AG08395 (cell line): ENCODE measurements around the gene MYEOV.

Source experiments
- DNase-seq: peaks from one replicate; pipeline ENCODE4 v3.0.0; 2012; ENCODE audit warnings: mixed read lengths, low spot score

Gene MYEOV

GRCh38 chr11:69286374-69287371 is 7.3 kb upstream of the MYEOV start:
- DNase-seq = no peak

DNA sequence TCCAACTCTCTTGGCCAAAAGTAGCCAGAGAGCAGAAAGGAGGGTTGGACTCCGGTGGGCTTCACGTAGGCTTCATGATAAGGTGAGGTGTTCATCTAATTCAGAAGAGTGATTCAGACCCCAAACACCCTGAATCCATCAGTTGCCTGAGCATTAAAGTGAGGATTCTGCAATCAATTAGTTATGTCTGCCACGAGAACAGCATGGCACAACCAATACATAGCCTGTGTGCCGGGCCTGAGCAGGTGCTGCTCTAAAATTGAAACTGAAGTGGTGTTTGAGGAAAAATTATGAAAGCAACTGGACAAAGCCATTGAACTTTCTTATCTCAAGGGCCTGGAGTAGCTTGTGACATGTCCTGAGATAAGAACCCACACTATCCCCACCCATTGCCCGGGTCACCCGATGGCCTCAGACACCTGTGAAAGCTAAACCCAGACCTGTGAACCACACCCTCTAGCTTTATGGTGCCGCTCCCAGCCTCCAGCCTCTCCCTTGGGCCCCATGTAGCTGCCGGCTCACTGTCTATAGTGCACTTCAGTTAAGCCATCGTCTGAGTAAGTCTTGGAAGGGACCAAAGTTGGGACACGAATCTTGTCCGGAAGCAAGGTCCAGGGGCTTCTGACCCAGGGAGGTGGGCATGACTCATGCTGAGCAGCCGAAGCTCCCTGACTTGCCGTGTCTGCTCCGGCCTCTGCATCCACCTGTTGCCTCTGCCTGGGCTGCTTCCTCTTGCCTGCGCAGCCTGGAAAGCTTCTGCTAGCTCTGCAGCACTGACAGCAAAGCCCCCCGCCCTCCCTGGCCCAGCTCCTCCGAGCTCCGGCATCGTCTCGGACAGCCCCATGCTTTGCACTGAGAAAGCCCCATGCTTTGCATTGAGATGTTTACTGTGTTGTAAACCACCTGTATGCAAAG is 5.7 kb upstream of the MYEOV start:
- no peak for DNase-seq

DNA sequence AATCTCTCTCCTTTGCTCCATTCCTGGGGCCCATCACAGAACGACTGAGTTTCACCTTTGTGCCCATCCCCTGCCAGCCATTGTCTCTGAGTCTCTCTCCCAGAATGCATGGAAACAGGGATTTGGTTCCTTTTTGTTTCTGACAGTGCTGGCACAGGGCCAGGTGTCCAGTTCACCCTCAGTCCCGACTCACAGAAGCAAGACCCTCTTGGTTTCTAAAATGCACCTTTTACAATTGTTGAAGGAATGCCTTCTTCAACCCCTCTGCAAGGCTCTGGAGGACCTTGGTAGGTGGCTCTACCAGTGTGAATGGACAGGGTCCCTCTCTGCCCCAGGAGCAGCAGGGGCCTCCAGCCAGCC is 5.1 kb upstream of the MYEOV start:
- no peak for DNase-seq

DNA sequence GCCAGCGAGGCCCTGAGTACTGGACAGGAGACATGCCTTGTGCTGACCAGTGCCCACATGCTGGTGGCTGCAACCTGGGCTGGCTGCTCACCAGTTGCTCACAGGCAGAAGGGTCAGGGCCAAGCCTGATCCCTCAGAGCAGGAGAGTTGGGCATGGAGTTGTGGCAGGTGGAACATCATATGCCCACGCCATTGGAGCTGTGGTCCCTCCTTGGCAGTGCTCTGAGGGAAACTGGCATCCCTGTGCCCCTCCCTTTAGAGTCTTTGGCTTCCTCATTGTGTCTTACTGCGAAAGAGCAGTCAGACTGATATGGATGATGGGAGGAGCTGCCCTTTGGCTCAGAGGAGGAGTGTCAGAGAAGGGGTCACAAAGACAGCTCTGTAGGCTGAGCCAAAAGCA is 3.1 kb upstream of the MYEOV start:
- no peak for DNase-seq

DNA sequence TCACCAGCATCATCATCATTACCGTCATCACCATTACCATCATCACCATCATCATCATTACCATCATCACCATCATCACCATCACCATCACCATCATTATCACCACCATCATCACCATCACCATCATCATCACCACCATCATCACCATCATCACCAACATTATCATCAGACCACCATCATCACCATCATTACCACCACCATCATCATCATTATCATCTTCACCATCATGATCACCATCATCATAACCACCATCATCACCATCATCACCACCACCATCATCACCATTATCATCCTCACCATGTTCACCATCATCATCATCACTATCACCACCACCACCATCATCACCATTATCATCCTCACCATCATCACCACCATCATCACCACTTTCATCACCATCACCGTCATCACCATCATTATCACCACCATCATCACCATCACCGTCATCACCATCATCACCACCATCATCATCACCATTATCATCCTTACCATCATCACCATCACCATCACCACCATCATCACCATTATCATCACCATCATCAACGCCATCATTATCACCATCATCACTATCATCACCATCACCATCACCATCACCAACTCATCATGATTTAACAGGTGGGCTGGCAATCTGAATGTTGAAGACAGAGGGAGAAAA is 2.4 kb upstream of the MYEOV start:
- DNase-seq = no peak

DNA sequence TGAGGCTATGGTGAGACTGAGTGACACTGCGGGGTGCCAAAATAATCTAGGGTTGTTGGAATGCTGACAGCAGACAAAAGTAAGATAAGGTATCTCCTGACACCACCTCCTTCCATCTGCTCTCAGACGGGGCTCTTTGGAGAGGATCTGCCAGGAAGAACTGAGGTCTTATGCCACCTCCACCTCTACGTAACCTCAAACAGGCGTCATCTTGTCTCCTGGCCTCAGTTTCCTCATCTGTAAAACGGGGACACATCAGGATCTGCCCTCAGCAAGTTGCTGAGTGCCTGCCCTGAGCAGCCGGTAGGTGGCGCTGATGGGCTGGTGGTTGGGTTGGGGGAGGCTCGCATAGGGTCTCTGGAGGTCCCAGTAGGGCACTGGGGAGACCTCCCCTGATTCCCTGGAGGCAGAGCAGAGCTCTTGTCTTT is 1.7 kb upstream of the MYEOV start:
- DNase-seq = no peak

- no peak for DNase-seq
These were observed 868 bp upstream of the MYEOV start for GRCh38 chr11:69293087-69293486.

DNA sequence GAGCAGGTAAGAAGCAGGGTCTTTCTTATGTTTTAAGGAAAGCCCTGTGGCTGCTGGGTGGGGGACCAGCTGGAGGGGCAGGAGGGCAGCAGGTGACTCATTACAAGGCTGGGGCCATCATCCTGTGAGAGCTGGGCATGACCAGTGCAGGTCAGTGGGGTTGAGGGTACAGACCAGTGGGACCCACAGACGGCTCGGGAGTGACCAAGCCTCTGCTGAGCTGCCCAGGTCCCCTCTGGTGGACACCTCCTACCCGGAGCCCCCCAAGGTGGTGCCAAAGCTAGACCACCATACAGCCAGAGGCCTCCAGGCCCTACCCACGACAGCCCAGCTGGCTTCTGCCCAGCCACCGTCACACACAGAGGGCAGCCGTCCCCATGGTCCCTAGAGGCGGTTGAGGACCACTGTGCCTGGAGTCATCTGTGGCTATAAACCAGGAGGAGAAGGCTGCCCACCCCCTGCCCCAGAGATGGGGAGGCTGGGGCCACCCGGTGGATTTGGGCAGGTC is 670 bp downstream of the MYEOV start:
- no peak for DNase-seq

DNA sequence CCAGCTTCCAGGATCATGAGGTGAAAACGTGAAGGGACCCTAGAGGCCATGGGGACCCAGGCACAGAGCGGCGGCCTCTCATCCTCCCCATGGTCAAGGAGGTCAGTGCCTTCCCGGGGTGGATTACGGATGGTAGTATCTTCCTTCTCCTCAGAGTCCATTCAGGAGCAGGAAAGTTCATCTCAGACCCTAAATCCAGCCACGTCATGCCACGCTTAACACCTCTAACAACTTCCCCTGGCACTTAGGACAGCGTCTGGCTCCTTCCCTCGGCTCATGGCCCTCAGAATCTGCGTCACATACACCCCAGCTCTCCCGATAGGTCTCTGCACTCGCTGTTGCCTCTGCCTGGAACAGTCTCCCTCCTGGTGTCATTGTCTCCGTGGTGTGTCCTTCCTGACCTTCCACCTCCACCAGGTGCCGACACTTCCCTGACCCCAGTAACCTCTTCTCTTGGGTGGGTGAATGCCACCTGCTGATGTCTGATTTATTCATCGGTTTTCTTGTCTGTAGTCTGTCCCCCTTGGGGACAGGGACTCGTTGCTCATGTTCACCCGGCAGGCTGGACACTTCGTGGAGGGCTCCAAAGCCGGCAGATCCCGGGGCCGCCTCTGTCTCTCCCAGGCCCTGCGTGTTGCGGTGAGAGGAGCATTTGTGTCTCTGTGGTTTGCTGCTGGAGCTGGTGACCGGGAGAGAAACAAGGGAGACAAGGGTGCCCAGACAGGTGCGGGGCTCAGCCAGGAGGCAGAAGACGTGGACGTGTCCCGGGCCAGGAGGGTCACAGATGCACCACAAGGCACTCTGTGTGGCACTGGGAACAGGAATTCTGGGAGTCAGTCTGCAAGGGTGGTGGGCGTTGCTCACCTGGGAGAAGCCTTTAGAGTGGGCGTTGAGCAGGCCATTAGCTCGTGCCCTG is 1.4 kb downstream of the MYEOV start:
- DNase-seq = no peak

GRCh38 chr11:69295995-69296889 is 2.3 kb downstream of the MYEOV start:
- peak; percentile 78 for DNase-seq

GRCh38 chr11:69296890-69297786 is 3.2 kb downstream of the MYEOV start:
- DNase-seq = peak; percentile 91

- DNase-seq = no peak
These were observed 3.9 kb downstream of the MYEOV start for GRCh38 chr11:69297787-69298266.

- DNase-seq = peak; percentile 77
These were observed 4.5 kb downstream of the MYEOV start for GRCh38 chr11:69298267-69299022.

- peak; percentile 30 for DNase-seq
These were observed 5.1 kb downstream of the MYEOV start for GRCh38 chr11:69299023-69299461.

- no peak for DNase-seq
These were observed 5.6 kb downstream of the MYEOV start for GRCh38 chr11:69299572-69299971.

DNA sequence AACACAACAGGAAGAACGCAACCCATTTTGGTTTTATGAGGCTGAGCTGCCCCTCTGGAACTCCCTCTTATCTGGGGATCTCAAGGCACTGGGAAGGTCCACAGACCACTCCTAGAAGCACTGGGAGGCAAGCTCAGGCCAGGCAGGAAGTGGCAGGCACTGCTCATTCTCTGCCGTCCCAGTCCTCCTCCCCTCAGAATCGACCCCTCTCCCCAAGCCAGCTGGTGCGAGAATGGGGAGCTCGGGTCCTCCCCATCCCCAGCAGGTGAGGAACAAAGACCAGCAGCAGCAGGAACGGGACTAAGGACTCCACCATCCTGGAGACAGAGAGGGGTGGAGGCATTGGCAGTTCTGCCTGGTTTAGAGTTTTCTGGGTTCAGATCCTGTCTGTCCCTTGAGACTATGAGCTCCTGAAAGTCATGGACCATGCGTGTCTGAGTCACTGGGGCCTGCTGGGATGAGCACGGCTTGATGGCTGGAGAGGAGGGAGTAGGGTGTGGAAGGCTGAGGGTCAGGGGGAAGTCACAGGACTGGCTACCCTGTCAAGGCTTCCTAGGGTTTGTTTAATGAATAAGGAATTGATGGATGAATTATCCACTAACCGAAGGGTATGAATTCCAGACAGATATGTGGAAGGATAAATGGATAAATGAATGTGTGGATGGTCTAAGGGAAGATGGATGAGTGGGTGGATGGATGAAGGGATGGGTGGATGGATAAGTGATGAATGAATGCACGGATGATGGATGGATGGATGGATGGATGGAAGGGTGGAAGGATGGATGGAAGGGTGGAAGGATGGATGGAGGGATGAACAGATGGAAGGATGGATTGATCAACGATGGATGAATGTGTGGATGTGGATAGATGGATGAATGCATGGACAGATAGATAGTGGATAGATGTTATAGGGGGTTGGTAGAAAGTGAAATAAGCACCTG is 6.4 kb downstream of the MYEOV start:
- peak; percentile 78 for DNase-seq

- no peak for DNase-seq
These were observed 7.1 kb downstream of the MYEOV start for GRCh38 chr11:69301081-69301454.
